NK-92 (cell line): ENCODE results near the gene ANGPTL8.

Experiments used
- DNase-seq: peaks from one replicate; lab custom pipeline; 2025; ENCODE audit not compliant: unreplicated experiment; lab: John Stamatoyannopoulos, UW

The ANGPTL8 gene

GRCh38 chr19:11236324-11237301 is 2.8 kb upstream of the ANGPTL8 start:
- no peak for DNase-seq

GRCh38 chr19:11237321-11237720 is 2.1 kb upstream of the ANGPTL8 start:
- DNase-seq = no peak

- DNase-seq = no peak
Observed at GRCh38 chr19:11238041-11238440, 1.4 kb upstream of the ANGPTL8 start.

GRCh38 chr19:11238781-11239376 is 540 bp upstream of the ANGPTL8 start:
- DNase-seq = no peak

GRCh38 chr19:11240008-11240444 is 607 bp downstream of the ANGPTL8 start:
- DNase-seq = no peak

GRCh38 chr19:11242025-11242424 is 2.6 kb downstream of the ANGPTL8 start:
- no peak for DNase-seq

GRCh38 chr19:11242864-11243797 is 3.7 kb downstream of the ANGPTL8 start:
- DNase-seq = no peak

- DNase-seq = no peak
Observed at GRCh38 chr19:11243798-11244169, 4.4 kb downstream of the ANGPTL8 start.

GRCh38 chr19:11244846-11245589 is 5.6 kb downstream of the ANGPTL8 start:
- no peak for DNase-seq

- no peak for DNase-seq
Observed at GRCh38 chr19:11246941-11247340, 7.5 kb downstream of the ANGPTL8 start.

- DNase-seq = no peak
Observed at GRCh38 chr19:11247391-11247790, 8.0 kb downstream of the ANGPTL8 start.

- no peak for DNase-seq
Observed at GRCh38 chr19:11247934-11248333, 8.5 kb downstream of the ANGPTL8 start.

GRCh38 chr19:11248852-11249251 is 9.4 kb downstream of the ANGPTL8 start:
- no peak for DNase-seq

GRCh38 chr19:11251217-11251616 is 11.8 kb downstream of the ANGPTL8 start:
- no peak for DNase-seq

- DNase-seq = no peak
Observed at GRCh38 chr19:11251650-11252314, 12.4 kb downstream of the ANGPTL8 start.

GRCh38 chr19:11252665-11253355 is 13.4 kb downstream of the ANGPTL8 start:
- no peak for DNase-seq

- no peak for DNase-seq
Observed at GRCh38 chr19:11254666-11255065, 15.2 kb downstream of the ANGPTL8 start.

- no peak for DNase-seq
Observed at GRCh38 chr19:11256189-11256588, 16.8 kb downstream of the ANGPTL8 start.

- no peak for DNase-seq
Observed at GRCh38 chr19:11257846-11258380, 18.5 kb downstream of the ANGPTL8 start.
